ENCODE results near the gene PSMA8.
"Not testable (repeated sequence)": the region's sequence is repeated elsewhere in the genome, so short reads cannot be mapped to it uniquely, and the experiment has no call there.

The PSMA8 gene

GRCh38 chr18:26175481-26175880, 41.8 kb downstream of the PSMA8 start:
- DNase-seq (ENCODE audit: low spot score) = no peak

DNA sequence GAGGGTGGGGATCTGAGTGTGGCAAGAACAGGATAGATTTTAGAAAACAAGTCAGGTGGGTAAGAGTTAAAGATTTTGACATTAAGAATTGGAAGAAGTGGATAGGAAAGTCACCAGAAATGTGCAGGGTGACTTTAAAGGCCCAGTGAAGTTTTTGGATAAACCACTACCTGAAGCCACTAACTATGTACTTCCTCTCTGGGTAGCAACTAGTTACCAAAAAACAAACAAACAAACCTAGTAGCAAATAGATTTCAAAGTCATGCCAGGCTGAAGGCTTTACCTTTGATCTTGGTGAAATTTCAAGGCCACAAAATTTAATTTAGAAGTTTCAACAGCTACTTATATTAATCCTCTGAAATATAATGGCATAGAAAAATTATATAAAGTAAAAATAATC, 42.5 kb downstream of the PSMA8 start:
- DNase-seq (ENCODE audit: low spot score) = no peak

DNA sequence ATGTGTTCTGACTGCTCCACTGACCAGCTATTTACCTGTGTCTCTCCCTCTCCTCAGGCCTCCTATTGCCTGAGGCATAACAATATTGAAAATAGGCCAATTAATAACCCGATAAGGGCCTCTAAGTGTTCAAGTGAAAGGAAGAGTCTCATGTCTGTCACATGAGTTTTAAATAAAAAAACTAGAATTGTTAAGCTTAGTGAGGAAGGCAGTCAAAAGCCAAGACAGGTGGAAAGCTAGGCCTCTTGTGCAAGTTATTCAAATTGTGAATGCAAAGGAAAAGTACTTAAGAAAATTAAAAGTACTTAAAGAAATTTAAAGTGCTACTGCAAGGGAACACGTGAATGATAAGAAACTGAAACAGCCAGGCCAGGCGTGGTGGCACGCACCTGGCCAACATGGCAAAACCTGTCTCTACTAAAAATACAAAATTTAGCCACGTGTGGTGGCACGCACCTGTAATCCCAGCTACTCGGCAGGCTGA, 47.7 kb downstream of the PSMA8 start:
- DNase-seq (ENCODE audit: low spot score) = no peak

DNA sequence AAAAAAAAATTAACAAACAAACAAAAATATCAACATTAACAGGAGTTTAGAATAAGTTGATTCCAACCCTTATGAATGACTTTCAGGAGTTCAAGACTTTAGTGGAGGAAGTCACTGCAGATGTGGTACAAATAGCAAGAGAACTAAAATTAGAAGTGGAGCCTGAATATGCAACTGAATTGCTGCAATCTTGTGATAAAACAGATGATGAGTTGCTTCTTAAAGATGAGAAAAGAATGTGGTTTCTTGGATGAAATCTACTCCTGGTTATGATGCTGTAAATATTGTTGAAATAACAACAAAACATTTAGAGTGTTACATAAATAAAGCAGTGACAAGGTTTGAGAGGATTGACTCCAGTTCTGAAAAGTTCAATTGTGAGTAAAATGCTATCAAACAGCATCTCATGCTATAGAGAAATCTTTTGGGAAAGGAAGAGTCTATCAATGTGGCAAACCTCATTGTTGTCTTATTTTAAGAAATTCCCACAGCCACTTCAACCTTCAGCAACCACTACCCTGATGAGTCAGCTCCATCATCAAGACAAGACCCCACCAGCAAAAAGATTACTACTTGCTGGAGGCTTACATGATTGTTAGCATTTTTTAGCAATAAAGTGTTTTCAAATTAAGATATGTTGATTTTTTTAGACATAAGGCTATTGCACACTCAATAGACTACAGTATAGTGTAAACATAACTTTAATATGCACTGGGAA, 49.9 kb downstream of the PSMA8 start:
- no peak for DNase-seq (ENCODE audit: low spot score)

- DNase-seq (ENCODE audit: low spot score) = no peak
These were observed 51.6 kb downstream of the PSMA8 start for GRCh38 chr18:26185267-26185666.

- no peak for DNase-seq (ENCODE audit: low spot score)
These were observed 56.8 kb downstream of the PSMA8 start for GRCh38 chr18:26190506-26190905.

- no peak for DNase-seq (ENCODE audit: low spot score)
These were observed 58.6 kb downstream of the PSMA8 start for GRCh38 chr18:26192233-26192632.

DNA sequence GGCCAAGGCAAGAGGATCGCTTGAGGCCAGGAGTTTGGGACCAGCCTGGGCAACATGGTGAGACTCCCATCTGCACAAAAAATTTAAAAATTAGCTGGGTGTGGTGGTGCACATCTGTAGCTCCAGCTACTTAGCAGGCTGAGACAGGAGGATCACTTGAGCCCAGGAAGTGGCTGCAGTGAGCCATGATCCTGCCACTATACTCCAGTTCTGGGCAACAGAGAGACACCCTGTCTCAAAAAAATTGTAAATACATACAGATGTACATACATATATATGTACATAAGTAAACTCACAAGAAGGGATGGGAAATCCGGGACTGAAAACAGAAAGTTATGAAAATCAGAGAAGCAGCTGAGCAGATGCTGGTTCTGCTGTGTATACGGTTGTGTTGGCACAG, 62.9 kb downstream of the PSMA8 start:
- DNase-seq (ENCODE audit: low spot score) = no peak

DNA sequence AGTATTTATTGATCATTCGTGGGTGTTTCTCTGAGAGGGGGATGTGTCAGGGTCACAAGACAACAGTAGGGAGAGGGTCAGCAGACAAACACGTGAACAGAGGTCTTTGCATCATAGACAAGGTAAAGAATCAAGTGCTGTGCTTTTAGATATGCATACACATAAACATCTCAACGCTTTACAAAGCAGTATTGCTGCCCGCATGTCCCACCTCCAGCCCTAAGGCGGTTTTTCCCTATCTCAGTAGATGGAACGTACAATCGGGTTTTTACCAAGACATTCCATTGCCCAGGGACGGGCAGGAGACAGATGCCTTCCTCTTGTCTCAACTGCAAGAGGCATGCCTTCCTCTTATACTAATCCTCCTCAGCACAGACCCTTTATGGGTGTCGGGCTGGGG, 68.3 kb downstream of the PSMA8 start:
- not testable (repeated sequence) for DNase-seq (ENCODE audit: low spot score)

DNA sequence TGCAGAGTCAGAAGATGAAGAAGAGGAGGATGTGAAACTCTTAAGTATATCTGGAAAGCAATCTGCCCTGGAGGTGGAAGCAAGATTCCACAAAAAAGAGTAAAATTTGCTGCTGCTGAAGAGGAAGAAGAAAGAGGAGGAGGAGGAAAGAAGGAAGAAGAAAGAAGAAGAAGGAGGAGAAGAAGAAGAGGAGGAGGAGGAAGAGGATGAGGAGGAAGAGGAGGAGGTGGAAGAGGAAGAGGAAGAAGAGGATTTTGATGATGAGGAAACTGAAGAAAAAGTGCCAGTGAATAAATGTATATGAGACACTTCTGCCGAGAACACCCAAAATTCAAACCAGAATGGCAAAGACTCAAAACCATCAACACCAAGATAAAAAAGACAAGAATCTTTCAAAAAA, 71.6 kb downstream of the PSMA8 start:
- no peak for DNase-seq (ENCODE audit: low spot score)

GRCh38 chr18:26206488-26206887, 72.8 kb downstream of the PSMA8 start:
- no peak for DNase-seq (ENCODE audit: low spot score)

DNA sequence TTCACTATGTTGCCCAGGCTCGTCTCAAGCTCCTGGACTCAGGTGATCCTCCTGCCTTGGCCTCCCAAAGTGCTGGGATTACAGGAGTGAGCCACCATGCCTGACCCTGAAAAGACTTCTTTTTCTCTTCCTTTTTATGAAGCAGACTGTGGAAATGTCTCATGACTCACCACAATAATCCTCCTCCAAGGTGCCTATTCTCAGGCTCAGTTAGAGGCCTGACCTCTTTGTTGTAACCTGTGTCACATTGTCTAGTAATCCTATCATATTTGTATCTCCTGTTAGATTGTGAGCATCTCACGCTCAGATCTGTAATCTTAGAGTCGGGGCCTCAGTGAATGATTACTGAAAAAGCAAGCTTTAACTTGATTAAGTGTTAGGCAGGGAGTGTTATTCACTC, 74.3 kb downstream of the PSMA8 start:
- DNase-seq (ENCODE audit: low spot score) = no peak

GRCh38 chr18:26208977-26209376, 75.3 kb downstream of the PSMA8 start:
- no peak for DNase-seq (ENCODE audit: low spot score)

DNA sequence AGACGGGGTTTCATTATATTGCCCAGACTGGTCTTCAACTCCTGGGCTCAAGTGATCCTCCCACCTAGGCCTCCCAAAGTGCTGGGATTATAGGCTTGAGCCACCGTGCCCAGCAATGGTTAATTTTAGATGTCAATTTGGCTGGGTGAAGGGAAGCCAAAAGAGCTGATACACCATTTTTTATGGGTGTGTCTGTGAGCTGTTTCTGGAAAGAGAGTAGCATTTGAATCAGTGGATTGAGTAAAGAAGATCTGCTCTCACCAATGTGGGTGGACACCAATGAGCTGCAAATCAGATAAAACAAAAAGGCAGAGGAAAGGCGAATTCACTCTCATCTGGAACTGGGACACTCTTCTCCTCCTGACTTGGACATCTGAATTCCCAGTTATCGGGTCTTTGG, 76.5 kb downstream of the PSMA8 start:
- no peak for DNase-seq (ENCODE audit: low spot score)

GRCh38 chr18:26215247-26215970, 81.7 kb downstream of the PSMA8 start:
- no peak for DNase-seq (ENCODE audit: low spot score)

DNA sequence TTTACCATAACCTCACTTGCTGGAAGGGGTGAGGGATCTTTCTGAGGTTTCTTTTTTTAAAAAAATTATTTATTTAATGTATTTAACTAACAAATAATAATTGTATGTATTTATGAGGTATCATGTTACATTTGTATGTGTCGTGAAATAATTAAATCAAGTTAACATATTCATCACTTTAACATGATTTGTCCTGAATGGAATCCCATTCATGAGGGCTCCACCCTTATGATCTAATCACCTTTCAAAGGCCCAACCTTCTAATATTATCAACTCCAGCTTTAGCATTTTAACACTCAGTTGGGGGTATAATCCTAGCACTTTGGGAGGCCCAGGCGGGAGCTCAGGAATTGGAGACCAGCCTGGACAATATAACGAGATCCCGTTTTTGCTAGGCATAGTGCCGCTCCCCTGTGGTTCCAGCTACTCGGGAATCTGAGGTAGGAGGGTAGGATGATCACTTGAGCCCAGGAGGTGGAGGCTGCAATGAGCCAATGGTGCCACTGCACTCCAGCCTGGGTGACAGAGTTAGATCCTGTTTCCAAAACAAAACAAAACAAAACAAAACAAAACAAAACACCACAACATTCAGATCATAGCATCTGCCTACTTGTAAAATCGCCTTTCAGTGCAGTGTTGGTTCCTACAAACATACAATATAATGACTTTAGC, 91.5 kb downstream of the PSMA8 start:
- DNase-seq (ENCODE audit: low spot score) = no peak

- no peak for DNase-seq (ENCODE audit: low spot score)
These were observed 92.2 kb downstream of the PSMA8 start for GRCh38 chr18:26225915-26226228.

- DNase-seq (ENCODE audit: low spot score) = peak; percentile 77
These were observed 92.8 kb downstream of the PSMA8 start, which contains the start of gene TAF4B for GRCh38 chr18:26226229-26227050. TSS of gene TAF4B (plus strand) at chr18:26226445. CDS start at chr18:26226934, 489 bp downstream.

GRCh38 chr18:26227051-26227670, 93.5 kb downstream of the PSMA8 start:
- no peak for DNase-seq (ENCODE audit: low spot score)

DNA sequence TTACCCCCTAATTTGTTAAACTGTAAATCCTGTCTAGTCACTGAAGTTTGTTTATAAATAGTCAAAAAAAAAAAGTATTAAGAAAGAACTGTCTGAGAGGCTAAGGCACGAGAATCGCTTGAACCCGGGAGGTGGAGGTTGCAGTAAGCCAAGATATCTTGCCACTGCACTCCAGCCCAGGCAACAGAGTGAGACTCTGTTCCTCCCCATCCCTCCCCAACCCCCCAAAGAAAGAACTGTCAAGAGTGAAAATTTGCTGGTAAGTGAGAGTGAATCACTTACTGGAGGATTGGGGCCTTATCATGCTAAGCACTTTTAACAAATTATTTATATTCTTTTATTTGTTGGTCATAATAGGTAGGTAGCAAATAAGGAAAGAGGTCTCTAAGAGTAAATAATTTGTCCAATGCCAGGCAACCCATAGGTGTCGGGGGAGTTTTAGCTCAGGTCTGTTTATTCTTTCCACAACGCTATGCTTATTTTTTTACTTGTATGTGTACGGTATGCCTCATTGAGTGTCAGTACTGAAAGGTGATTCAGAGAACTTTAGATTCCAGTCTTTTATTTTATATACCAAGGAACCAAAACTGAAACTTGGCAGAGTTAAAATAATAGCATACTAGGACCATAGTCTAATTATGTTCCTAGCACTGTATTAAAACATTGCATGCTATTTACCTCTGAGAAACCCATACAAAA, 95.0 kb downstream of the PSMA8 start:
- no peak for DNase-seq (ENCODE audit: low spot score)

DNA sequence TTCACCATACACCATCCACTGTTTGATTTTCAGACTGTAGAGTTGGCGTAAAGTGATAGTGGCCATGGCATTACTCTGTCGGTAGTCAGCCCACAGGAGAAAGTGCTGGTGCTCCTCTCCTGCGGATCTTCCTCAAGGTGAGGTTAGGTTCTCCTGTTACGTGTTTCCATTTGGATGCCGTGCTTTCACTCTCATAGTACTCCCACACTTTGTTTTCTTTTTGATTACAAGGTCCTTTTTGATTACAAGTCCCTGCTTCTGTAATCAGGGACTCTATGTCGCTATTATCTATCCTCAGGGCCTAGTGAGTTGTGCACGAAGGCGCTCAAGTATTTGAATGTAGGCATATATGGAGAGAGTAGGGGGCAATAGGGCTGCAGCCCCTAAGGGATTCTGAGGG, 96.8 kb downstream of the PSMA8 start:
- DNase-seq (ENCODE audit: low spot score) = no peak

Measured in hepatic stellate cell (primary cell).